HL-60 (cell line): ENCODE measurements around the gene ST6GALNAC6.

ENCODE experiments used
- DNase-seq, 2 experiments: peaks; one replicate each; pipeline ENCODE4 v3.0.0-alpha.2; 2010 to 2020; ENCODE audit warnings: low read depth in 1 of 2, low spot score in 1 of 2
- H3K27ac ChIP-seq: fragments of 250-450 bp; sonication (Bioruptor Pico); replicated peaks from 2 replicates; pipeline ENCODE4 v1.5.1; 2020; ENCODE audit warnings: mild to moderate bottlenecking, moderate library complexity
- H3K27me3 ChIP-seq: fragments of 250-450 bp; sonication (Bioruptor Pico); 2 replicates; pipeline ENCODE4 v1.5.1; 2021; ENCODE audit warnings: mild to moderate bottlenecking, moderate library complexity; ENCODE audit not compliant: insufficient read depth, poor library complexity, severe bottlenecking
- H3K4me3 ChIP-seq: replicated peaks from 2 replicates; pipeline ENCODE4 v1.5.1; 2011; ENCODE audit warnings: mild to moderate bottlenecking, control low read depth, low read length; ENCODE audit not compliant: insufficient read depth
- CTCF ChIP-seq: IDR thresholded peaks from one replicate; pipeline ENCODE4 v1.5.1; 2011; ENCODE audit warnings: low read length, control low read depth, inconsistent platforms; ENCODE audit not compliant: insufficient read depth
- GABPA ChIP-seq: IDR thresholded peaks from 2 replicates; pipeline ENCODE4 v1.6.1; 2012; ENCODE audit warnings: low read depth
- POLR2AphosphoS5 ChIP-seq: IDR thresholded peaks from 2 replicates; pipeline ENCODE4 v1.6.1; 2012; ENCODE audit warnings: low read depth
- REST ChIP-seq: IDR thresholded peaks from 2 replicates; pipeline ENCODE4 v1.6.1; 2012; ENCODE audit warnings: low read depth; ENCODE audit not compliant: insufficient replicate concordance
- SPI1 ChIP-seq: IDR thresholded peaks from 2 replicates; pipeline ENCODE4 v1.6.1; 2012; ENCODE audit warnings: low read depth, mild to moderate bottlenecking, borderline replicate concordance

Gene ST6GALNAC6

GRCh38 chr9:127869310-127870152, 29.9 kb downstream of the ST6GALNAC6 start:
- no peak overlapping the region for H3K4me3 ChIP-seq
- H3K27me3 ChIP-seq, result no peaks in the 10 kb centered on the region
- DNase-seq, result peak; percentile 65 to 89
- TF ChIP-seq REST (no peak), SPI1 (no peak), POLR2AphosphoS5 (no peak), GABPA (no peak), CTCF (peak; percentile 81)
- no peak overlapping the region for H3K27ac ChIP-seq

GRCh38 chr9:127868278-127868902, 31.0 kb downstream of the ST6GALNAC6 start:
- DNase-seq, result no peak
- Histone ChIP-seq H3K27me3 (no peaks in the 10 kb centered on the region), H3K27ac (no peak overlapping the region)

More at GRCh38 chr9:127868278-127868902, 31.0 kb downstream of the ST6GALNAC6 start:
- no peak overlapping the region for H3K4me3 ChIP-seq
- TF ChIP-seq REST (no peak), CTCF (no peak), POLR2AphosphoS5 (no peak)
